ENCODE results near the gene TLCD4.
"Not testable (repeated sequence)": the region's sequence is repeated elsewhere in the genome, so short reads cannot be mapped to it uniquely, and the experiment has no call there.

Gene TLCD4

GRCh38 chr1:95154096-95154495 lies 36.9 kb downstream of the TLCD4 start:
- no peak for DNase-seq (ENCODE audit: low spot score)

GRCh38 chr1:95165569-95165968 lies 48.4 kb downstream of the TLCD4 start:
- DNase-seq (ENCODE audit: low spot score): not testable (repeated sequence)
